Measurements from ENCODE around the gene PCDHGB5.
A peak's percentile ranks its signal among the peaks of the same experiment; 100 is the strongest.
"Not testable (repeated sequence)": the region's sequence is repeated elsewhere in the genome, so short reads cannot be mapped to it uniquely, and the experiment has no call there.

Gene PCDHGB5

DNA sequence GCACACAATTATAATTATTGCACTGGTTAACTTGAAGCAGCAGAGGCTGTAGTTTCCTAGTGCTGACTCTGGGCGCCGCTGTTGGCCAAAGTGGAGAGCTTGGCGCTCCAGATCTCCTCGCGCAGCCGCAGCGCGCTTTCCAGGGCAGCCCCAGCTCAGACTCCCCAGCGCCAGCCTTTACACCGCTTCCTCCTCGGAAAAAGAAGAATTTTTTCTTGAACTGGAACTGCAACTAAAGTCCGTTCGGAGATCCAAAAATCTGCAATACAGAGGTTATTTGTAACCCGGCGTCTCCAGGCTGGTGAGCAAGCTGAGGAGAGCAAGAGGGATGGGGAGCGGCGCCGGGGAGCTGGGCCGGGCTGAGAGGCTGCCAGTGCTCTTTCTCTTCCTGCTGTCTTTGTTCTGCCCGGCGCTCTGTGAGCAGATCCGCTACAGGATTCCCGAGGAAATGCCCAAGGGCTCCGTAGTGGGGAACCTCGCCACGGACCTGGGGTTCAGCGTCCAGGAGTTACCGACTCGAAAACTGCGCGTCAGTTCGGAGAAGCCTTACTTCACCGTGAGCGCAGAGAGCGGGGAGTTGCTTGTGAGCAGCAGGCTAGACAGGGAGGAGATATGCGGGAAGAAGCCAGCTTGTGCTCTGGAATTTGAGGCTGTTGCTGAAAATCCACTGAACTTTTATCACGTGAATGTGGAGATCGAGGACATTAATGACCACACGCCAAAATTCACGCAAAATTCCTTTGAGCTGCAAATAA lies 10.0 kb upstream of the PCDHGB5 start, which contains the start of gene PCDHGB4:
TSS of gene PCDHGB4 (plus strand) at position 142 of the 755 bp plus-strand sequence. CDS start at position 329, 187 bp downstream.
- not testable (repeated sequence) for H3K36me3 Mint-ChIP-seq (ENCODE audit: insufficient read depth); DNase-seq (ENCODE audit: low spot score in 2 of 2); H3K27ac Mint-ChIP-seq (ENCODE audit: low read depth); H3K4me1 Mint-ChIP-seq; H3K4me3 Mint-ChIP-seq
- Mint-ChIP-seq H3K9me3 (peaks cover 24% of the 10 kb centered on the region), H3K27me3 (peaks cover 79% of the 10 kb centered on the region)
- ATAC-seq (replicated peaks; ENCODE audit: extremely low read depth, poor library complexity, severe bottlenecking), result peak; percentile 19

DNA sequence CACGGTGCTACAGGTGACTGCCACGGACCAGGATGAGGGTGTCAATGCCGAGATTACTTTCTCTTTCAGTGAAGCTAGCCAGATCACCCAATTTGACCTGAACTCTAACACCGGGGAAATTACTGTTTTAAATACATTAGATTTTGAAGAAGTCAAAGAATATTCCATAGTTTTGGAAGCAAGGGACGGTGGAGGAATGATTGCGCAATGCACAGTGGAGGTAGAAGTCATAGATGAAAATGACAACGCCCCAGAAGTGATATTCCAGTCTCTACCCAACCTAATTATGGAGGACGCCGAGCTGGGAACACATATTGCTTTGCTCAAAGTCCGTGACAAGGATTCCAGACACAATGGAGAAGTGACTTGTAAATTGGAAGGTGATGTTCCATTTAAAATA lies 9.1 kb upstream of the PCDHGB5 start:
- H3K4me1 Mint-ChIP-seq, result no peaks in the 10 kb centered on the region
- DNase-seq (ENCODE audit: low spot score in 2 of 2), result no peak
- H3K9me3 Mint-ChIP-seq, result peaks cover 25% of the 10 kb centered on the region
- H3K36me3 Mint-ChIP-seq (ENCODE audit: insufficient read depth), result peaks cover 2% of the 10 kb centered on the region
- H3K27ac Mint-ChIP-seq (ENCODE audit: low read depth), result no peak overlapping the region
- peaks cover 73% of the 10 kb centered on the region for H3K27me3 Mint-ChIP-seq
- no peak for ATAC-seq (replicated peaks; ENCODE audit: extremely low read depth, poor library complexity, severe bottlenecking)
- H3K4me3 Mint-ChIP-seq, result no peak overlapping the region

DNA sequence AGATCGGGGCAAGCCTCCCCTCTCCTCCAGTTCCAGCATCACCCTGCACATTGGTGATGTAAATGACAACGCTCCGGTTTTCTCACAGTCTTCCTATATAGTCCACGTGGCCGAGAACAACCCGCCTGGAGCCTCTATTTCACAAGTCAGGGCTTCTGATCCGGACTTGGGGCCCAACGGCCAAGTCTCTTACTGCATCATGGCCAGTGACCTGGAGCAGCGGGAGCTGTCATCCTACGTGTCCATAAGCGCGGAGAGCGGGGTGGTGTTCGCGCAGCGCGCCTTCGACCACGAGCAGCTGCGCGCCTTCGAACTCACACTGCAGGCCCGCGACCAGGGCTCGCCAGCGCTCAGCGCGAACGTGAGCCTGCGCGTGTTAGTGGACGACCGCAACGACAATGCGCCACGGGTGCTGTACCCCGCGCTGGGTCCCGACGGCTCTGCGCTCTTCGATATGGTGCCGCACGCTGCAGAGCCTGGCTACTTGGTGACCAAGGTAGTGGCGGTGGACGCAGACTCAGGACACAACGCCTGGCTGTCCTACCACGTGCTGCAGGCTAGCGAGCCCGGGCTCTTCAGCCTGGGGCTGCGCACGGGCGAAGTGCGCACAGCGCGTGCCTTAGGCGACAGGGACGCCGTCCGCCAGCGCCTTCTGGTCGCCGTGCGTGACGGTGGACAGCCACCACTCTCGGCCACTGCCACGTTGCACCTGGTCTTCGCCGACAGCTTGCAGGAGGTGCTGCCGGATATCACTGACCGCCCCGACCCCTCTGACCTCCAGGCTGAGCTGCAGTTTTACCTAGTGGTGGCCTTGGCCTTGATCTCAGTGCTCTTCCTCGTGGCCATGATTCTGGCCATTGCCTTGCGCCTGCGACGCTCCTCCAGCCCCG lies 8.3 kb upstream of the PCDHGB5 start:
- no peaks in the 10 kb centered on the region for H3K4me1 Mint-ChIP-seq
- H3K27ac Mint-ChIP-seq (ENCODE audit: low read depth), result no peak overlapping the region
- no peak for DNase-seq (ENCODE audit: low spot score in 2 of 2)
- H3K36me3 Mint-ChIP-seq (ENCODE audit: insufficient read depth), result peaks cover 2% of the 10 kb centered on the region
- H3K9me3 Mint-ChIP-seq, result peaks cover 25% of the 10 kb centered on the region
- ATAC-seq (replicated peaks; ENCODE audit: extremely low read depth, poor library complexity, severe bottlenecking), result no peak
- no peak overlapping the region for H3K4me3 Mint-ChIP-seq
- H3K27me3 Mint-ChIP-seq, result peaks cover 66% of the 10 kb centered on the region

DNA sequence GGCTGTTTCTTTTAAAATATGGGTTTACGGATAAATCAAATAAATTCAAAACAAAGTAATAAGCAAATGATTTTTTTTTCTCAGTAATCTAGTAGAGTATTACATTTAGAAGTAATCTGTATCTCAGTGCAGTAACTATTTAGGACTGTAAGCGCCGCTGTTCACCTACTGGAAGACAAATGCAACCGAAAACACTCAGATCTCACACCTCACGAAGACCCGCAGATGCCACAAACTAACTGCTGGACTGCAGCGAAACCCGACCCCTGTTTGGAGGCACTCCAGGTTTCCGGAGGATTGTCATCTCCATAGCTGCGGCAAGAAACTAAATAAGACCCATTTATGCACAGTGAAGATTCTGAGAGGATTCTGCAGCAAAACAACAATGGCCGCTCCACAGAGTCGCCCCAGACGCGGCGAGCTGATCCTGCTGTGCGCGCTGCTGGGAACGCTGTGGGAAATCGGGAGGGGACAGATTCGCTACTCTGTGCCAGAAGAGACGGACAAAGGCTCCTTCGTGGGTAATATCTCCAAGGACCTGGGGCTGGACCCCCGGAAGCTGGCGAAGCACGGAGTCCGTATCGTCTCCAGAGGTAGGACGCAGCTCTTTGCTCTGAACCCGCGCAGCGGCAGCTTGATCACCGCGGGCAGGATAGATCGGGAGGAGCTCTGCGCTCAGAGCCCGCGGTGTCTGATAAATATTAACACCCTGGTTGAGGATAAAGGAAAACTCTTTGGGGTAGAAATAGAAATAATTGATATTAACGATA lies 5.1 kb upstream of the PCDHGB5 start, which contains the start of gene PCDHGA8:
TSS of gene PCDHGA8 (plus strand) at position 205 of the 770 bp plus-strand sequence. CDS start at position 386, 181 bp downstream.
- no peak within 1 kb of the TSS for H3K27ac Mint-ChIP-seq (ENCODE audit: low read depth)
- no peaks in the 10 kb centered on the region for H3K4me1 Mint-ChIP-seq
- peaks cover 2% of the 10 kb centered on the region for H3K36me3 Mint-ChIP-seq (ENCODE audit: insufficient read depth)
- DNase-seq (ENCODE audit: low spot score in 2 of 2), result no peak
- no peak within 1 kb of the TSS for H3K4me3 Mint-ChIP-seq
- ATAC-seq (replicated peaks; ENCODE audit: extremely low read depth, poor library complexity, severe bottlenecking), result no peak
- H3K27me3 Mint-ChIP-seq, result peaks cover 69% of the 10 kb centered on the region
- H3K9me3 Mint-ChIP-seq, result peaks cover 15% of the 10 kb centered on the region

DNA sequence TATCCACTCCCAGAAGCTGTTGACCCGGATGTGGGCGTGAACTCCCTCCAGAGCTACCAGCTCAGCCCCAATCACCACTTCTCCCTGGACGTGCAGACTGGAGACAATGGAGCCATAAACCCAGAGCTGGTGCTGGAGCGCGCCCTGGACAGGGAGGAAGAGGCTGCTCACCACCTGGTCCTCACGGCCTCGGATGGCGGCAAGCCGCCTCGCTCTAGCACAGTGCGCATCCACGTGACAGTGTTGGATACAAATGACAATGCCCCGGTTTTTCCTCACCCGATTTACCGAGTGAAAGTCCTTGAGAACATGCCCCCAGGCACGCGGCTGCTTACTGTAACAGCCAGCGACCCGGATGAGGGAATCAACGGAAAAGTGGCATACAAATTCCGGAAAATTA lies 4.5 kb upstream of the PCDHGB5 start:
- Mint-ChIP-seq H3K4me3 (no peak overlapping the region), H3K4me1 (no peaks in the 10 kb centered on the region), H3K36me3 (ENCODE audit: insufficient read depth) (peaks cover 2% of the 10 kb centered on the region), H3K9me3 (peaks cover 15% of the 10 kb centered on the region), H3K27me3 (peaks cover 67% of the 10 kb centered on the region), H3K27ac (ENCODE audit: low read depth) (no peak overlapping the region)
- no peak for ATAC-seq (replicated peaks; ENCODE audit: extremely low read depth, poor library complexity, severe bottlenecking)
- no peak for DNase-seq (ENCODE audit: low spot score in 2 of 2)

DNA sequence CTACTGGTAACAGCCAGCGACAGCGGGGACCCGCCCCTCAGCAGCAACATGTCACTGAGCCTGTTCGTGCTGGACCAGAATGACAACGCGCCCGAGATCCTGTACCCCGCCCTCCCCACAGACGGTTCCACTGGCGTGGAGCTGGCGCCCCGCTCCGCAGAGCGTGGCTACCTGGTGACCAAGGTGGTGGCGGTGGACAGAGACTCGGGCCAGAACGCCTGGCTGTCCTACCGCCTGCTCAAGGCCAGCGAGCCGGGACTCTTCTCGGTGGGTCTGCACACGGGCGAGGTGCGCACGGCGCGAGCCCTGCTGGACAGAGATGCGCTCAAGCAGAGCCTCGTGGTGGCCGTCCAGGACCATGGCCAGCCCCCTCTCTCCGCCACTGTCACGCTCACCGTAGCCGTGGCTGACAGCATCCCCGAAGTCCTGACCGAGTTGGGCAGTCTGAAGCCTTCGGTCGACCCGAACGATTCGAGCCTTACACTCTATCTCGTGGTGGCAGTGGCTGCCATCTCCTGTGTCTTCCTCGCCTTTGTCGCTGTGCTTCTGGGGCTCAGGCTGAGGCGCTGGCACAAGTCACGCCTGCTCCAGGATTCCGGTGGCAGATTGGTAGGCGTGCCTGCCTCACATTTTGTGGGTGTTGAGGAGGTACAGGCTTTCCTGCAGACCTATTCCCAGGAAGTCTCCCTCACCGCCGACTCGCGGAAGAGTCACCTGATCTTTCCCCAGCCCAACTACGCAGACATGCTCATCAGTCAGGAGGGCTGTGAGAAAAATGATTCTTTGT lies 3.2 kb upstream of the PCDHGB5 start:
- not testable (repeated sequence) for ATAC-seq (replicated peaks; ENCODE audit: extremely low read depth, poor library complexity, severe bottlenecking); H3K4me3 Mint-ChIP-seq; DNase-seq (ENCODE audit: low spot score in 2 of 2); H3K4me1 Mint-ChIP-seq; H3K36me3 Mint-ChIP-seq (ENCODE audit: insufficient read depth); H3K27ac Mint-ChIP-seq (ENCODE audit: low read depth)
- H3K27me3 Mint-ChIP-seq, result peaks cover 57% of the 10 kb centered on the region
- H3K9me3 Mint-ChIP-seq, result peaks cover 11% of the 10 kb centered on the region

DNA sequence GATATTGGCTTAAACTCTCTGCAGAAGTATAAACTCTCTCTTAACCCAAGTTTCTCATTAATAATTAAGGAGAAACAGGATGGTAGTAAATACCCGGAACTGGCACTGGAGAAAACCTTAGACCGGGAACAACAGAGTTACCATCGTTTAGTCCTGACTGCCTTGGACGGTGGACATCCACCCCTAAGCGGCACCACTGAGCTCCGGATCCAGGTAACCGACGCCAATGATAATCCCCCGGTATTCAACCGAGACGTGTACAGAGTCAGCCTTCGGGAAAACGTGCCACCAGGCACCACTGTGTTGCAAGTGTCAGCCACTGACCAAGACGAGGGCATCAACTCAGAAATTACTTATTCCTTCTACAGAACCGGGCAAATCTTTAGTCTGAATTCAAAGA lies 861 bp downstream of the PCDHGB5 start:
- ATAC-seq (replicated peaks; ENCODE audit: extremely low read depth, poor library complexity, severe bottlenecking), result no peak
- no peak for DNase-seq (ENCODE audit: low spot score in 2 of 2)
- peaks cover 6% of the 10 kb centered on the region for H3K9me3 Mint-ChIP-seq
- no peak overlapping the region for H3K4me3 Mint-ChIP-seq
- H3K36me3 Mint-ChIP-seq (ENCODE audit: insufficient read depth), result no peaks in the 10 kb centered on the region
- H3K27ac Mint-ChIP-seq (ENCODE audit: low read depth), result no peak overlapping the region
- H3K27me3 Mint-ChIP-seq, result peaks cover 61% of the 10 kb centered on the region
- H3K4me1 Mint-ChIP-seq, result no peaks in the 10 kb centered on the region

DNA sequence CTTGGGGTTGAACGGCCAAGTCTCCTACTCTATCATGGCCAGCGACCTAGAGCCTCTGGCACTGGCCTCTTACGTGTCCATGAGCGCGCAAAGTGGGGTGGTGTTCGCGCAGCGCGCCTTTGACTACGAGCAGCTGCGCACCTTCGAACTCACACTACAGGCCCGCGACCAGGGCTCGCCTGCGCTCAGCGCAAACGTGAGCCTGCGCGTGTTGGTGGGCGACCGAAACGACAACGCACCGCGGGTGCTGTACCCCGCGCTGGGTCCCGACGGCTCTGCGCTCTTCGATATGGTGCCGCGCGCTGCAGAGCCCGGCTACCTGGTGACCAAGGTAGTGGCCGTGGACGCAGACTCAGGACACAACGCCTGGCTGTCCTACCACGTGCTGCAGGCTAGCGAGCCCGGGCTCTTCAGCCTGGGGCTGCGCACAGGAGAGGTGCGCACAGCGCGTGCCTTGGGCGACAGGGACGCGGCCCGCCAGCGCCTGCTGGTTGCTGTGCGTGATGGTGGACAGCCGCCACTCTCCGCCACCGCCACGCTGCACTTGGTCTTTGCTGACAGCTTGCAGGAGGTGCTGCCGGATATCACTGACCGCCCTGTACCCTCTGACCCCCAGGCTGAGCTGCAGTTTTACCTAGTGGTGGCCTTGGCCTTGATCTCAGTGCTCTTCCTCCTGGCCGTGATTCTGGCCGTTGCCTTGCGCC lies 2.0 kb downstream of the PCDHGB5 start:
- ATAC-seq (replicated peaks; ENCODE audit: extremely low read depth, poor library complexity, severe bottlenecking) (no peak), DNase-seq (ENCODE audit: low spot score in 2 of 2) (no peak)
- Mint-ChIP-seq H3K4me1 (no peaks in the 10 kb centered on the region), H3K9me3 (peaks cover 6% of the 10 kb centered on the region), H3K27me3 (peaks cover 68% of the 10 kb centered on the region), H3K4me3 (no peak overlapping the region), H3K27ac (ENCODE audit: low read depth) (no peak overlapping the region), H3K36me3 (ENCODE audit: insufficient read depth) (peaks cover 3% of the 10 kb centered on the region)

DNA sequence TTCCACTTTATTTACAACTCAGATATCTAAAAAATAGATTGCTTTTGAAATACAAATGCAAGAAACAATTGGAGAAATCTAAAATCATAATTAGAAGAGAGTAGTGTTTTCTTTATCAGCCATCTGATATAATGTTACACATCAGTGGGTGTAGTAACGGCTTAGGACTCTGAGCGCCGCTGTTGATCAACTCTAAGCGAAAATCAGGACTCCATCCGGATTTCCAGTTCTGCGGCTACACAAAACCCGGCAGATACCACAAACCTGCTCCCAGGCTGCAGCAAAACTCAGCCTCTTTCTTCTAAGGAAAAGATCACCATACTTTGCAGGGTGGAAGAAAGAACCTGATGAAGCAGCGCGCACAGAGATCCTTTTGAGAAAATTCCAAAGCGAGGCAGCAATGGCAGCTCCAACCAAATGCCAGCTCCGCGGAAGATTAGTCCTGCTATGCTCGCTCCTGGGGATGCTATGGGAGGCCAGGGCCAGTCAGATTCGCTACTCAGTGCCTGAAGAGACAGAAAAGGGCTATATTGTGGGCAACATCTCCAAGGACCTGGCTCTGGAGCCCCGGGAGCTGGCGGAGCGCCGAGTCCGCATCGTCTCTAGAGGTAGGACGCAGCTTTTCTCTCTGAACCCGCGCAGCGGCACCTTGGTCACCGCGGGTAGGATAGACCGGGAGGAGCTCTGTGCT lies 5.0 kb downstream of the PCDHGB5 start, which contains the start of gene PCDHGA9:
TSS of gene PCDHGA9 (plus strand) at position 226 of the 691 bp plus-strand sequence. CDS start at position 401, 175 bp downstream.
- ATAC-seq (replicated peaks; ENCODE audit: extremely low read depth, poor library complexity, severe bottlenecking) (no peak), DNase-seq (ENCODE audit: low spot score in 2 of 2) (no peak)
- H3K36me3 Mint-ChIP-seq (ENCODE audit: insufficient read depth), result peaks cover 3% of the 10 kb centered on the region
- H3K27ac Mint-ChIP-seq (ENCODE audit: low read depth), result no peak within 1 kb of the TSS
- peaks cover 6% of the 10 kb centered on the region for H3K9me3 Mint-ChIP-seq
- H3K4me3 Mint-ChIP-seq, result peak within 1 kb of the TSS; percentile 40
- no peaks in the 10 kb centered on the region for H3K4me1 Mint-ChIP-seq
- peaks cover 68% of the 10 kb centered on the region for H3K27me3 Mint-ChIP-seq

DNA sequence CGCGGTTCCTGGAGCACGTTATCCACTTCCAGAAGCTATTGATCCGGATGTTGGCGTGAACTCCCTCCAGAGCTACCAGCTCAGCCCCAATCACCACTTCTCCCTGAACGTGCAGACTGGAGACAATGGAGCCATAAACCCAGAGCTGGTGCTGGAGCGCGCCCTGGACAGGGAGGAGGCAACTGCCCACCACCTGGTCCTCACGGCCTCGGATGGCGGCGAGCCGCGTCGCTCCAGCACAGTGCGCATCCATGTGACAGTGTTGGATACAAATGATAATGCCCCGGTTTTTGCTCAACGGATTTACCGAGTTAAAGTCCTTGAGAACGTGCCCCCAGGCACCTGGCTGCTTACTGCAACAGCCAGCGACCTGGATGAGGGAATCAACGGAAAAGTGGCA lies 5.6 kb downstream of the PCDHGB5 start:
- peaks cover 75% of the 10 kb centered on the region for H3K27me3 Mint-ChIP-seq

More for the DNA sequence above, 5.6 kb downstream of the PCDHGB5 start:
- no peak for DNase-seq (ENCODE audit: low spot score in 2 of 2)
- no peak overlapping the region for H3K27ac Mint-ChIP-seq (ENCODE audit: low read depth)
- peaks cover 6% of the 10 kb centered on the region for H3K9me3 Mint-ChIP-seq
- no peak for ATAC-seq (replicated peaks; ENCODE audit: extremely low read depth, poor library complexity, severe bottlenecking)
- H3K36me3 Mint-ChIP-seq (ENCODE audit: insufficient read depth), result peaks cover 5% of the 10 kb centered on the region
- no peaks in the 10 kb centered on the region for H3K4me1 Mint-ChIP-seq
- no peak overlapping the region for H3K4me3 Mint-ChIP-seq

Measured in central memory CD8-positive, alpha-beta T cell (primary cell).